CD4-positive, alpha-beta T cell treated with Interferon gamma for 1 hour (primary cell): ENCODE data around the gene ZNF83.

Experiments
- DNase-seq: peaks from one replicate; pipeline ENCODE4 v3.0.0-alpha.2; 2020

ZNF83 gene

DNA sequence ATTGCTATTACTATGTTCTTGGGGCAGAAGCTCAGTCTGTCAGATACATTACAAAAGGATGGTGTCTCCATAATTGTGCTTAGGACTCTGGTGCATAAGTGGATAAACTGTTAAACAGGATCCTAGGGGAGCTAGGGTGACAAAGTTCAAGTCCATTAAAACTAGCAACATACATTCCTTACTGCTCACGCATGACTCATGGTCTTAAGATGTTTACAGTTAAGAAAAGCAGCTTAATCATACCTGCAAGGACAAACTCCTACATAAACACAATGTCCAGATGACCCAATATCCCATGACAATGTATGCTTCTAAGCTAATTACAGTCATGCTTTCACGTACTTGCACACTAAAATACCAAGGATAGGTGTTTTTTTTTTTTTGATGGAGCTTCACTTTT lies 71.6 kb downstream of the ZNF83 start:
- DNase-seq: no peak

DNA sequence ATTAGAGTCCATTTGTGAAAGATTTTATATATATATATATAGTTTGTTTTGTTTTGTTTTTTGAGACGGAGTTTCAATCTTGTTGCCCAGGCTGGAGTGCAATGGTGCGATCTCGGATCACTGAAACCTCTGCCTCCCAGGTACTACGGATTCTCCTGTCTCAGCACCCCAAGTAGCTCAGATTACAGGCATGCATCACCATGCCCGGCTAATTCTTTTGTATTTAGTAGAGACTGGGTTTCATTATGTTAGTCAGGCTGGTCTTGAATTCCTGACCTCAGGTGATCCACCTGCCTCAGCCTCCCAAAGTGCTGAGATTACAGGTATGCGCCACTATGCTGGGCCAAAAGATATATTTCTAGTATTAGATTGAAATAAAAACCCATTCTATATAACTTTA lies 72.0 kb downstream of the ZNF83 start:
- DNase-seq: no peak
